SK-N-SH (cell line): ENCODE measurements around the gene ARHGEF26. TPM values are rescaled to one million over a fixed set of nuclear protein-coding genes. Genes with fewer than 3 reads are reported as not detected.

Experiments used
- CTCF ChIA-PET: fragments of 300-600, 350-600 bp; formaldehyde crosslinking; extraction: SDS; loops from one replicate; lab custom pipeline; 2021; lab: Yijun Ruan, JAX
- POLR2A ChIA-PET: fragments of 350-600 bp; sonication (Branson Sonifier 250); formaldehyde crosslinking; extraction: SDS; loops from one replicate; lab custom pipeline; 2020; ENCODE audit warnings: antibody characterized with exemption, inconsistent platforms; lab: Yijun Ruan, JAX
- DNase-seq: peaks from one replicate; pipeline ENCODE4 v3.0.0; 2012
- H2AFZ ChIP-seq: fragments of 200-600 bp; sonication (generic); 2 replicates; pipeline ENCODE4 v1.8.1; 2016; ENCODE audit warnings: antibody characterized with exemption, mild to moderate bottlenecking, low read depth
- H3F3A ChIP-seq: fragments of 200-600 bp; sonication (generic); replicated peaks from 2 replicates; pipeline ENCODE3; 2016; ENCODE audit warnings: antibody characterized with exemption, mild to moderate bottlenecking; ENCODE audit not compliant: insufficient read depth
- H3K27ac ChIP-seq, 2 experiments: fragments of 200-500 bp in 1 of 2; fragments of 200-600 bp in 1 of 2; sonication (Bioruptor generic) in 1 of 2; sonication (generic), shearing (Covaris generic) in 1 of 2; 2 replicates each; pipeline versions ENCODE4 v1.5.1 to v1.6.1; 2014 to 2016; ENCODE audit warnings: low read depth in 2 of 2, inconsistent platforms in 1 of 2, low read length in 1 of 2, mild to moderate bottlenecking in 1 of 2, mixed read lengths in 1 of 2
- H3K27me3 ChIP-seq: fragments of 200-600 bp; sonication (generic), shearing (Covaris generic); 2 replicates; pipeline ENCODE4 v1.6.1; 2016; ENCODE audit warnings: mixed run types; ENCODE audit not compliant: insufficient read depth
- H3K36me3 ChIP-seq, 2 experiments: fragments of 200-500 bp in 1 of 2; fragments of 200-600 bp in 1 of 2; sonication (Bioruptor generic) in 1 of 2; sonication (generic) in 1 of 2; replicated peaks in 1 of 2; 2 replicates each; pipeline versions ENCODE3 to v1.5.1; 2014 to 2016; ENCODE audit warnings: low read length in 1 of 2, mild to moderate bottlenecking in 1 of 2; ENCODE audit not compliant: insufficient read depth in 2 of 2, control insufficient read depth in 1 of 2
- H3K4me1 ChIP-seq, 2 experiments: fragments of 200-500 bp in 1 of 2; fragments of 200-600 bp in 1 of 2; sonication (Bioruptor generic) in 1 of 2; sonication (generic), shearing (Covaris generic) in 1 of 2; 2 replicates each; pipeline versions ENCODE4 v1.5.1 to v1.6.1; 2014 to 2016; ENCODE audit warnings: low read depth in 1 of 2, low read length in 1 of 2, mixed run types in 1 of 2; ENCODE audit not compliant: insufficient read depth in 2 of 2, control insufficient read depth in 1 of 2
- H3K4me2 ChIP-seq: fragments of 200-600 bp; sonication (generic), shearing (Covaris generic); 2 replicates; pipeline ENCODE4 v1.6.1; 2017; ENCODE audit warnings: mixed run types
- H3K4me3 ChIP-seq, 2 experiments: fragments of 200-500 bp in 1 of 2; fragments of 200-600 bp in 1 of 2; sonication (Bioruptor generic) in 1 of 2; sonication (generic), shearing (Covaris generic) in 1 of 2; 2 replicates each; pipeline versions ENCODE4 v1.5.1 to v1.8.1; 2014 to 2016; ENCODE audit warnings: low read depth in 2 of 2, inconsistent platforms in 1 of 2, low read length in 1 of 2, mild to moderate bottlenecking in 1 of 2, mixed read lengths in 1 of 2, moderate library complexity in 1 of 2
- H3K79me2 ChIP-seq: fragments of 200-600 bp; sonication (generic); 2 replicates; pipeline ENCODE4 v1.8.1; 2017; ENCODE audit warnings: mild to moderate bottlenecking; ENCODE audit not compliant: insufficient read depth
- H3K9ac ChIP-seq: fragments of 200-600 bp; sonication (generic); 2 replicates; pipeline ENCODE4 v1.6.1; 2017; ENCODE audit warnings: mixed run types
- H3K9me2 ChIP-seq: fragments of 200-600 bp; sonication (generic); 2 replicates; pipeline ENCODE4 v1.6.1; 2017; ENCODE audit warnings: mixed run types
- H3K9me3 ChIP-seq: fragments of 200-600 bp; sonication (generic); 2 replicates; pipeline ENCODE4 v1.6.1; 2017; ENCODE audit warnings: mixed run types, mild to moderate bottlenecking, moderate library complexity
- H4K20me1 ChIP-seq: fragments of 200-600 bp; sonication (generic); 2 replicates; pipeline ENCODE4 v1.6.1; 2017; ENCODE audit warnings: mild to moderate bottlenecking, mixed run types; ENCODE audit not compliant: insufficient read depth
- FOSL2 ChIP-seq: IDR thresholded peaks from 2 replicates; pipeline ENCODE4 v1.4.0; 2012; ENCODE audit warnings: low read depth, mild to moderate bottlenecking, moderate library complexity, borderline replicate concordance
- FOXJ3 ChIP-seq: sonication (generic); formaldehyde crosslinking; IDR thresholded peaks from 2 replicates; pipeline ENCODE4 v1.5.1; 2020; ENCODE audit warnings: mild to moderate bottlenecking, missing genetic modification reagents
- FOXM1 ChIP-seq: IDR thresholded peaks from 2 replicates; pipeline ENCODE4 v1.4.0; 2012; ENCODE audit warnings: low read depth, mild to moderate bottlenecking
- MEF2A ChIP-seq: IDR thresholded peaks from 2 replicates; pipeline ENCODE4 v1.4.0; 2012; ENCODE audit warnings: low read depth, borderline replicate concordance
- NRF1 ChIP-seq: IDR thresholded peaks from 2 replicates; pipeline ENCODE4 v1.6.1; 2012; ENCODE audit warnings: low read depth, mild to moderate bottlenecking, low read length
- POLR2AphosphoS5 ChIP-seq: IDR thresholded peaks from 2 replicates; pipeline ENCODE4 v1.6.1; 2012; ENCODE audit warnings: low read depth, low read length
- RCOR1 ChIP-seq: fragments of 150-350 bp; IDR thresholded peaks from 2 replicates; pipeline ENCODE4 v1.6.1; 2017; ENCODE audit warnings: antibody characterized with exemption, low read length
- RXRA ChIP-seq: IDR thresholded peaks from 2 replicates; pipeline ENCODE4 v1.4.0; 2012; ENCODE audit warnings: low read depth, mild to moderate bottlenecking, borderline replicate concordance
- SMC3 ChIP-seq: IDR thresholded peaks from 2 replicates; pipeline ENCODE4 v1.6.1; 2012; ENCODE audit warnings: low read depth, low read length, improper control_type of control experiment
- TAF1 ChIP-seq: IDR thresholded peaks from 2 replicates; pipeline ENCODE4 v1.6.1; 2012; ENCODE audit warnings: low read depth, mild to moderate bottlenecking, low read length, moderate library complexity, borderline replicate concordance
- YY1 ChIP-seq: IDR thresholded peaks from 2 replicates; pipeline ENCODE4 v1.4.0; 2012; ENCODE audit warnings: low read depth, mild to moderate bottlenecking
- WGBS: methylation state at CpG from one replicate; pipeline ENCODE4 v1.1.6; 2017; ENCODE audit warnings: low lambda C conversion rate; 5-methylcytosine and 5-hydroxymethylcytosine counted together
- polyA plus RNA-seq, 3 experiments: library from polyadenylated mRNA; depleted of rRNA; stranded (reverse); fragments of >200 nt; gene quantifications; 2 replicates each; pipeline ENCODE4 v1.2.3, GENCODE V29; 2012
- TF ChIP-seq, protein P1 (sequence below): IDR thresholded peaks from 2 replicates; pipeline ENCODE4 v1.6.1; 2012; ENCODE audit warnings: mild to moderate bottlenecking, low read depth, low read length, moderate library complexity
- TF ChIP-seq, protein P2 (sequence below): fragments of 200-600 bp; sonication (generic); IDR thresholded peaks from 2 replicates; pipeline ENCODE4 v1.6.1; 2017; ENCODE audit warnings: antibody characterized with exemption, mild to moderate bottlenecking, moderate library complexity
- TF ChIP-seq, protein P3 (sequence below): fragments of 150-350 bp; IDR thresholded peaks from 2 replicates; pipeline ENCODE4 v1.6.1; 2017; ENCODE audit warnings: antibody characterized with exemption, low read length, low read depth, borderline replicate concordance
- TF ChIP-seq, protein P4 (sequence below): IDR thresholded peaks from 2 replicates; pipeline ENCODE4 v1.4.0; 2012; ENCODE audit warnings: low read depth, borderline replicate concordance

The ARHGEF26 gene
- polyA plus RNA-seq, 1 of the 3 experiments (the other 2 are of a cell fraction): 1.2 TPM

DNA sequence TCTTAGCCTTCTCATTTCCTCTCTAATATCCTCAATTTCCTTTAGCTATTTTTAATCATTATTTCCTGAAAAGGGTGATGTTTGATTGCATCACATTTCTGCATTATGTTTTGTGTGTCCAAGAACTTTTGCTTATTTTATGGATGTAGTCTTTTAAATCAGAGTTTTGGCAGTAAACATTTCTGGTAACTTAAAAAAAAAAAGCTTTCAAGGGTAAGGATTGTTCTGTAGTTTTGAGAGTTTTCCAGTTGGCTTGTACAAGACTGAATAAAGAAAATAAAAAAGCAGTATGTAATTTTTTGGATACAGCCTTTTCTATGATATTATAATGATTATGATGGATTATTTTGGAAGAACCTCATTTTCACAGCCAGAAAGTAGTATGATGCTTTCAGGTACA is 103.7 kb downstream of the ARHGEF26 start:
- H3K79me2 ChIP-seq: no peaks in the 10 kb centered on the region
- H3K27ac ChIP-seq: no peak overlapping the region
- TF ChIP-seq RCOR1 (no peak), POLR2AphosphoS5 (no peak), MEF2A (no peak), FOSL2 (no peak), YY1 (no peak), TAF1 (no peak)
- TF ChIP-seq, protein P1, sequence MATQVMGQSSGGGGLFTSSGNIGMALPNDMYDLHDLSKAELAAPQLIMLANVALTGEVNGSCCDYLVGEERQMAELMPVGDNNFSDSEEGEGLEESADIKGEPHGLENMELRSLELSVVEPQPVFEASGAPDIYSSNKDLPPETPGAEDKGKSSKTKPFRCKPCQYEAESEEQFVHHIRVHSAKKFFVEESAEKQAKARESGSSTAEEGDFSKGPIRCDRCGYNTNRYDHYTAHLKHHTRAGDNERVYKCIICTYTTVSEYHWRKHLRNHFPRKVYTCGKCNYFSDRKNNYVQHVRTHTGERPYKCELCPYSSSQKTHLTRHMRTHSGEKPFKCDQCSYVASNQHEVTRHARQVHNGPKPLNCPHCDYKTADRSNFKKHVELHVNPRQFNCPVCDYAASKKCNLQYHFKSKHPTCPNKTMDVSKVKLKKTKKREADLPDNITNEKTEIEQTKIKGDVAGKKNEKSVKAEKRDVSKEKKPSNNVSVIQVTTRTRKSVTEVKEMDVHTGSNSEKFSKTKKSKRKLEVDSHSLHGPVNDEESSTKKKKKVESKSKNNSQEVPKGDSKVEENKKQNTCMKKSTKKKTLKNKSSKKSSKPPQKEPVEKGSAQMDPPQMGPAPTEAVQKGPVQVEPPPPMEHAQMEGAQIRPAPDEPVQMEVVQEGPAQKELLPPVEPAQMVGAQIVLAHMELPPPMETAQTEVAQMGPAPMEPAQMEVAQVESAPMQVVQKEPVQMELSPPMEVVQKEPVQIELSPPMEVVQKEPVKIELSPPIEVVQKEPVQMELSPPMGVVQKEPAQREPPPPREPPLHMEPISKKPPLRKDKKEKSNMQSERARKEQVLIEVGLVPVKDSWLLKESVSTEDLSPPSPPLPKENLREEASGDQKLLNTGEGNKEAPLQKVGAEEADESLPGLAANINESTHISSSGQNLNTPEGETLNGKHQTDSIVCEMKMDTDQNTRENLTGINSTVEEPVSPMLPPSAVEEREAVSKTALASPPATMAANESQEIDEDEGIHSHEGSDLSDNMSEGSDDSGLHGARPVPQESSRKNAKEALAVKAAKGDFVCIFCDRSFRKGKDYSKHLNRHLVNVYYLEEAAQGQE: no peak
- DNase-seq: no peak
- no peak overlapping the region for H3K9ac ChIP-seq
- H3K27me3 ChIP-seq: no peaks in the 10 kb centered on the region
- ChIA-PET CTCF (interaction anchor here (3.2 kb wide), 1 partner anchor 28 kb away, joined by 13 read pairs; no protein-coding TSS in a partner anchor), POLR2A (no interaction called here)
- H3K36me3 ChIP-seq: no peaks in the 10 kb centered on the region
- H3K4me3 ChIP-seq: no peak overlapping the region
- H3K9me3 ChIP-seq: no peaks in the 10 kb centered on the region
- H3K9me2 ChIP-seq: no peaks in the 10 kb centered on the region
- H4K20me1 ChIP-seq: no peaks in the 10 kb centered on the region
- no peak overlapping the region for H2AFZ ChIP-seq
- H3K4me2 ChIP-seq: no peak overlapping the region
- H3K4me1 ChIP-seq: no peaks in the 10 kb centered on the region
- no peaks in the 10 kb centered on the region for H3F3A ChIP-seq

DNA sequence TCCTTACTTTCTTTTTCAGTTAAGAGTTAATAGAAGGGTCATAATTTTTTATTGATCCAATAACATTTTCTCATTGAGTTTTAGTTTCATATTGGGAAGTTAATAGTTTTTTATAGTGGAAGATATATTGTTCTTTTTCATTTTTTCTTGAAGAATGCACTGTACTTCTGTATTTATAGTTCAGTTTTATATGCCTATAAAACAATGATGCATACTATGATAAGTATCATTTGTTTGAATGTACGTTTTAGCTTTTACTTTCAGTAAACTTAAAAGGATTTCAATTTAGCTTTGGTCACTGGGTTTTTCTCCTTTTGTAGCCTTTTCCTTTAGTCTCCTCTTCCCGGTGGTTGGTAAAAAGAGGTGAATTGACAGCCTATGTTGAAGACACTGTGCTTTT is 104.3 kb downstream of the ARHGEF26 start:
- H3K9ac ChIP-seq: no peak overlapping the region
- WGBS: 74% methylated on average over 2 of the region's 2 CpGs
- H3K27ac ChIP-seq: no peak overlapping the region
- H3K9me2 ChIP-seq: no peaks in the 10 kb centered on the region
- no peaks in the 10 kb centered on the region for H3K36me3 ChIP-seq
- no peaks in the 10 kb centered on the region for H3K27me3 ChIP-seq
- no peak overlapping the region for H2AFZ ChIP-seq
- no peak overlapping the region for H3K4me2 ChIP-seq
- no peaks in the 10 kb centered on the region for H3F3A ChIP-seq
- no peak overlapping the region for H3K4me3 ChIP-seq
- no peak for DNase-seq
- POLR2A ChIA-PET: no interaction called here
- H3K9me3 ChIP-seq: no peaks in the 10 kb centered on the region
- H3K4me1 ChIP-seq: no peaks in the 10 kb centered on the region
- CTCF ChIA-PET: interaction anchor here (3.2 kb wide), 1 partner anchor 27 kb away, joined by 13 read pairs; no protein-coding TSS in a partner anchor
- H3K79me2 ChIP-seq: no peaks in the 10 kb centered on the region
- no peaks in the 10 kb centered on the region for H4K20me1 ChIP-seq
- TF ChIP-seq MEF2A (no peak), SMC3 (no peak), RXRA (no peak), FOXM1 (no peak), NRF1 (no peak), FOXJ3 (no peak)
- TF ChIP-seq, protein P1: no peak
- TF ChIP-seq, protein P2, sequence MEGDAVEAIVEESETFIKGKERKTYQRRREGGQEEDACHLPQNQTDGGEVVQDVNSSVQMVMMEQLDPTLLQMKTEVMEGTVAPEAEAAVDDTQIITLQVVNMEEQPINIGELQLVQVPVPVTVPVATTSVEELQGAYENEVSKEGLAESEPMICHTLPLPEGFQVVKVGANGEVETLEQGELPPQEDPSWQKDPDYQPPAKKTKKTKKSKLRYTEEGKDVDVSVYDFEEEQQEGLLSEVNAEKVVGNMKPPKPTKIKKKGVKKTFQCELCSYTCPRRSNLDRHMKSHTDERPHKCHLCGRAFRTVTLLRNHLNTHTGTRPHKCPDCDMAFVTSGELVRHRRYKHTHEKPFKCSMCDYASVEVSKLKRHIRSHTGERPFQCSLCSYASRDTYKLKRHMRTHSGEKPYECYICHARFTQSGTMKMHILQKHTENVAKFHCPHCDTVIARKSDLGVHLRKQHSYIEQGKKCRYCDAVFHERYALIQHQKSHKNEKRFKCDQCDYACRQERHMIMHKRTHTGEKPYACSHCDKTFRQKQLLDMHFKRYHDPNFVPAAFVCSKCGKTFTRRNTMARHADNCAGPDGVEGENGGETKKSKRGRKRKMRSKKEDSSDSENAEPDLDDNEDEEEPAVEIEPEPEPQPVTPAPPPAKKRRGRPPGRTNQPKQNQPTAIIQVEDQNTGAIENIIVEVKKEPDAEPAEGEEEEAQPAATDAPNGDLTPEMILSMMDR: no peak
- TF ChIP-seq, protein P3, sequence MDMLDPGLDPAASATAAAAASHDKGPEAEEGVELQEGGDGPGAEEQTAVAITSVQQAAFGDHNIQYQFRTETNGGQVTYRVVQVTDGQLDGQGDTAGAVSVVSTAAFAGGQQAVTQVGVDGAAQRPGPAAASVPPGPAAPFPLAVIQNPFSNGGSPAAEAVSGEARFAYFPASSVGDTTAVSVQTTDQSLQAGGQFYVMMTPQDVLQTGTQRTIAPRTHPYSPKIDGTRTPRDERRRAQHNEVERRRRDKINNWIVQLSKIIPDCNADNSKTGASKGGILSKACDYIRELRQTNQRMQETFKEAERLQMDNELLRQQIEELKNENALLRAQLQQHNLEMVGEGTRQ: no peak
- TF ChIP-seq, protein P4, sequence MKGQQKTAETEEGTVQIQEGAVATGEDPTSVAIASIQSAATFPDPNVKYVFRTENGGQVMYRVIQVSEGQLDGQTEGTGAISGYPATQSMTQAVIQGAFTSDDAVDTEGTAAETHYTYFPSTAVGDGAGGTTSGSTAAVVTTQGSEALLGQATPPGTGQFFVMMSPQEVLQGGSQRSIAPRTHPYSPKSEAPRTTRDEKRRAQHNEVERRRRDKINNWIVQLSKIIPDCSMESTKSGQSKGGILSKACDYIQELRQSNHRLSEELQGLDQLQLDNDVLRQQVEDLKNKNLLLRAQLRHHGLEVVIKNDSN: no peak
